HCT116 (cell line): ENCODE data around the gene CAMKMT.

Source experiments
- CBX3 ChIP-seq: IDR thresholded peaks from 2 replicates; pipeline ENCODE4 v1.6.1; 2012; ENCODE audit warnings: low read depth
- EZH2 ChIP-seq: fragments of 200-600 bp; sonication (generic); IDR thresholded peaks from 2 replicates; pipeline ENCODE4 v1.6.1; 2017; ENCODE audit warnings: antibody characterized with exemption, mixed run types
- JUND ChIP-seq: IDR thresholded peaks from 2 replicates; pipeline ENCODE4 v1.6.1; 2012
- POLR2A ChIP-seq: IDR thresholded peaks from 2 replicates; pipeline ENCODE4 v1.7.0; 2011; ENCODE audit warnings: borderline replicate concordance; ENCODE audit not compliant: insufficient read depth, insufficient read length; ENCODE audit errors: extremely low read depth
- POLR2AphosphoS5 ChIP-seq: IDR thresholded peaks from 2 replicates; pipeline ENCODE4 v1.6.1; 2011; ENCODE audit warnings: mild to moderate bottlenecking, low read depth, low read length, moderate library complexity
- SRF ChIP-seq: IDR thresholded peaks from 2 replicates; pipeline ENCODE4 v1.6.1; 2012; ENCODE audit warnings: low read depth
- YY1 ChIP-seq: IDR thresholded peaks from 2 replicates; pipeline ENCODE4 v1.6.1; 2011; ENCODE audit warnings: low read length, low read depth, moderate library complexity, mild to moderate bottlenecking; ENCODE audit not compliant: insufficient replicate concordance; ENCODE audit errors: extremely low read depth
- ZFX ChIP-seq: fragments of 450-650 bp; IDR thresholded peaks from 2 replicates; pipeline ENCODE4 v1.6.1; 2017
- ZNF274 ChIP-seq: fragments of 200-500 bp; sonication (Bioruptor generic); IDR thresholded peaks from 2 replicates; pipeline ENCODE4 v1.6.1; 2014; ENCODE audit warnings: mild to moderate bottlenecking, low read depth, low read length, inconsistent platforms
- TF ChIP-seq, protein P1 (sequence below), 3 experiments: fragments of 200-600 bp in 1 of 3; sonication (generic) in 1 of 3; IDR thresholded peaks in 2 of 3; conservative IDR thresholded peaks in 1 of 3; 2 replicates each; pipeline ENCODE4 v1.5.1; 2012 to 2017; ENCODE audit warnings: low read depth in 2 of 3, low read length in 2 of 3, antibody characterized with exemption in 1 of 3, borderline replicate concordance in 1 of 3, control low read depth in 1 of 3, mild to moderate bottlenecking in 1 of 3, mixed read lengths in 1 of 3, mixed run types in 1 of 3, moderate library complexity in 1 of 3; ENCODE audit not compliant: insufficient read depth in 1 of 3
- TF ChIP-seq, protein P2 (sequence below): IDR thresholded peaks from 2 replicates; pipeline ENCODE4 v1.6.1; 2012
- TF ChIP-seq, protein P3 (sequence below): IDR thresholded peaks from 2 replicates; pipeline ENCODE4 v1.6.1; 2012

DNA sequence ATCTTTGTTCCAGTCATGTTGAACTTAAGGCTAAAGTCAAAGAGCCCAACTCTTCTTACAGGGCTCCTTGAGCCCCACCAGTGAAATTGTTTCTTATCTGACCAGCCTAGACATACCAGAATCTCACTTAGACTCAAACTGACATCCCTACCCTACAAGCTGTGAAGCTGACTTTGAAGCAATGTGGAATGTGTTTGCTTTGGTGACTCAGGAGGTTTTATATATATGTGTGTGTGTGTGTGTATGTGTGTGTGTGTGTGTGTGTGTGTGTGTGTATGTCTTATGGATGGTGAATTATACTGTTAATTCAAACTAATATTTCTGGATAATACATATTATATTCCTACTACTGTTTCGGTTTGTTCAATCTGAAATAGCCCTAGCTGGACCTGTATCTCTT is 67.3 kb downstream of the CAMKMT start:
- TF ChIP-seq, protein P1, sequence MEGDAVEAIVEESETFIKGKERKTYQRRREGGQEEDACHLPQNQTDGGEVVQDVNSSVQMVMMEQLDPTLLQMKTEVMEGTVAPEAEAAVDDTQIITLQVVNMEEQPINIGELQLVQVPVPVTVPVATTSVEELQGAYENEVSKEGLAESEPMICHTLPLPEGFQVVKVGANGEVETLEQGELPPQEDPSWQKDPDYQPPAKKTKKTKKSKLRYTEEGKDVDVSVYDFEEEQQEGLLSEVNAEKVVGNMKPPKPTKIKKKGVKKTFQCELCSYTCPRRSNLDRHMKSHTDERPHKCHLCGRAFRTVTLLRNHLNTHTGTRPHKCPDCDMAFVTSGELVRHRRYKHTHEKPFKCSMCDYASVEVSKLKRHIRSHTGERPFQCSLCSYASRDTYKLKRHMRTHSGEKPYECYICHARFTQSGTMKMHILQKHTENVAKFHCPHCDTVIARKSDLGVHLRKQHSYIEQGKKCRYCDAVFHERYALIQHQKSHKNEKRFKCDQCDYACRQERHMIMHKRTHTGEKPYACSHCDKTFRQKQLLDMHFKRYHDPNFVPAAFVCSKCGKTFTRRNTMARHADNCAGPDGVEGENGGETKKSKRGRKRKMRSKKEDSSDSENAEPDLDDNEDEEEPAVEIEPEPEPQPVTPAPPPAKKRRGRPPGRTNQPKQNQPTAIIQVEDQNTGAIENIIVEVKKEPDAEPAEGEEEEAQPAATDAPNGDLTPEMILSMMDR (IDR thresholded peaks at IDR 0.05 in 2 of 3, conservative IDR thresholded peaks at IDR 0.05 in 1 of 3; ENCODE audit: borderline replicate concordance in 1 of 3, insufficient read depth in 1 of 3, low read depth in 2 of 3, low read length in 2 of 3) = no peak
- no peak for TF ChIP-seq POLR2A
- TF ChIP-seq EZH2 = no peak
- TF ChIP-seq ZNF274 = no peak
- no peak for TF ChIP-seq POLR2AphosphoS5
- no peak for TF ChIP-seq JUND
- TF ChIP-seq ZFX = no peak
- TF ChIP-seq, protein P2, sequence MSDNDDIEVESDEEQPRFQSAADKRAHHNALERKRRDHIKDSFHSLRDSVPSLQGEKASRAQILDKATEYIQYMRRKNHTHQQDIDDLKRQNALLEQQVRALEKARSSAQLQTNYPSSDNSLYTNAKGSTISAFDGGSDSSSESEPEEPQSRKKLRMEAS = no peak
- TF ChIP-seq CBX3 = no peak
- TF ChIP-seq SRF = no peak
- TF ChIP-seq, protein P3, sequence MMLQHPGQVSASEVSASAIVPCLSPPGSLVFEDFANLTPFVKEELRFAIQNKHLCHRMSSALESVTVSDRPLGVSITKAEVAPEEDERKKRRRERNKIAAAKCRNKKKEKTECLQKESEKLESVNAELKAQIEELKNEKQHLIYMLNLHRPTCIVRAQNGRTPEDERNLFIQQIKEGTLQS = no peak
- TF ChIP-seq YY1 = no peak
